H1 (cell line): Measurements from ENCODE around the gene CXCL6. TPM values are rescaled to one million over a fixed set of nuclear protein-coding genes. Genes with fewer than 3 reads are reported as not detected.

Source experiments
- CTCF ChIA-PET: fragments of 300-600 bp; sonication (Branson Sonifier 250); formaldehyde crosslinking; loops from one replicate; lab custom pipeline; 2021; ENCODE audit not compliant: partially characterized antibody; lab: Charles Lee
- POLR2A ChIA-PET: fragments of 300-600 bp; sonication (Branson Sonifier 250); formaldehyde crosslinking; loops from one replicate; lab custom pipeline; 2021; ENCODE audit warnings: inconsistent platforms; ENCODE audit not compliant: partially characterized antibody; lab: Charles Lee
- DNase-seq, 2 experiments: peaks; one replicate each; pipeline versions ENCODE4 v3.0.0 to v3.0.0-alpha.2; 2010 to 2022; ENCODE audit warnings: low spot score in 2 of 2, low read depth in 1 of 2, mixed read lengths in 1 of 2
- FAIRE-seq: peaks from 2 replicates; lab custom pipeline; 2011; peaks lifted over from hg19 to GRCh38; lab: Jason Lieb, UNC
- H2AFZ ChIP-seq: 2 replicates; pipeline ENCODE4 v1.8.1; 2012; ENCODE audit warnings: low read length, inconsistent platforms
- H2AK5ac ChIP-seq: 2 replicates; pipeline ENCODE4 v1.6.1; 2013; ENCODE audit warnings: low read depth, low read length
- H2BK120ac ChIP-seq: replicated peaks from 2 replicates; pipeline ENCODE3; 2013; ENCODE audit warnings: low read depth, low read length, inconsistent platforms
- H2BK12ac ChIP-seq: 2 replicates; pipeline ENCODE4 v1.6.1; 2013; ENCODE audit warnings: low read depth, low read length
- H2BK15ac ChIP-seq: 2 replicates; pipeline ENCODE4 v1.6.1; 2013; ENCODE audit warnings: low read length
- H2BK20ac ChIP-seq: 2 replicates; pipeline ENCODE4 v1.6.1; 2013; ENCODE audit warnings: low read length
- H2BK5ac ChIP-seq: 2 replicates; pipeline ENCODE4 v1.6.1; 2013; ENCODE audit warnings: low read depth, low read length
- H3K14ac ChIP-seq: 2 replicates; pipeline ENCODE4 v1.6.1; 2013; ENCODE audit warnings: inconsistent platforms; ENCODE audit not compliant: insufficient read length
- H3K18ac ChIP-seq: 2 replicates; pipeline ENCODE4 v1.6.1; 2013; ENCODE audit warnings: low read length; ENCODE audit errors: extremely low read depth
- H3K23ac ChIP-seq: 2 replicates; pipeline ENCODE4 v1.6.1; 2013; ENCODE audit warnings: inconsistent platforms; ENCODE audit not compliant: insufficient read length
- H3K23me2 ChIP-seq: 2 replicates; pipeline ENCODE4 v1.6.1; 2013; ENCODE audit warnings: low read depth, low read length
- H3K27ac ChIP-seq: 2 replicates; pipeline ENCODE4 v1.6.1; 2011; ENCODE audit warnings: low read depth, low read length, inconsistent platforms
- H3K27me3 ChIP-seq, 4 experiments: replicated peaks in 1 of 4; 1 replicate in 1 of 4; 2 replicates in 3 of 4; pipeline versions ENCODE4 v1.6.1 to v1.8.1; 2011 to 2013; ENCODE audit warnings: low read length in 3 of 4, mild to moderate bottlenecking in 3 of 4, inconsistent platforms in 2 of 4, mixed read lengths in 2 of 4, moderate library complexity in 1 of 4; ENCODE audit not compliant: control insufficient read depth in 3 of 4, insufficient read depth in 3 of 4; ENCODE audit errors: extremely low read depth in 1 of 4
- H3K36me3 ChIP-seq, 4 experiments: 2 replicates each; pipeline versions ENCODE4 v1.6.1 to v1.8.1; 2011 to 2013; ENCODE audit warnings: mild to moderate bottlenecking in 4 of 4, low read length in 3 of 4, moderate library complexity in 2 of 4, control low read depth in 1 of 4, inconsistent platforms in 1 of 4; ENCODE audit not compliant: insufficient read depth in 4 of 4, control insufficient read depth in 2 of 4
- H3K4ac ChIP-seq: replicated peaks from 2 replicates; pipeline ENCODE3; 2013; ENCODE audit warnings: low read length, low read depth, mixed read lengths, inconsistent platforms; ENCODE audit not compliant: insufficient read length
- H3K4me1 ChIP-seq, 4 experiments: replicated peaks in 1 of 4; 1 replicate in 1 of 4; 2 replicates in 3 of 4; pipeline versions ENCODE4 v1.6.1 to v1.8.1; 2011 to 2013; ENCODE audit warnings: low read length in 3 of 4, inconsistent platforms in 2 of 4, mixed read lengths in 1 of 4; ENCODE audit not compliant: insufficient read depth in 4 of 4, control insufficient read depth in 3 of 4
- H3K4me2 ChIP-seq, 2 experiments: 2 replicates each; pipeline versions ENCODE4 v1.6.1 to v1.8.1; 2011 to 2013; ENCODE audit warnings: low read depth in 2 of 2, low read length in 2 of 2, control low read depth in 1 of 2, inconsistent platforms in 1 of 2, mild to moderate bottlenecking in 1 of 2; ENCODE audit not compliant: insufficient read depth in 1 of 2
- H3K4me3 ChIP-seq, 4 experiments: fragments of 200-600, 300-600 bp in 1 of 4; sonication (generic), shearing (Covaris generic), sonication (Bioruptor Twin) in 1 of 4; 2 replicates each; pipeline versions ENCODE4 v1.5.1 to v1.8.1; 2011 to 2016; ENCODE audit warnings: low read length in 4 of 4, low read depth in 3 of 4, control low read depth in 2 of 4, inconsistent platforms in 2 of 4, mild to moderate bottlenecking in 2 of 4, mixed read lengths in 1 of 4, moderate library complexity in 1 of 4; ENCODE audit not compliant: insufficient read depth in 2 of 4; ENCODE audit errors: extremely low read depth in 1 of 4
- H3K56ac ChIP-seq: replicated peaks from 2 replicates; pipeline ENCODE3; 2013; ENCODE audit warnings: low read depth, mild to moderate bottlenecking, mixed read lengths, low read length, inconsistent platforms; ENCODE audit not compliant: insufficient read length
- H3K79me1 ChIP-seq: 2 replicates; pipeline ENCODE4 v1.6.1; 2013; ENCODE audit warnings: low read depth, low read length, control low read depth
- H3K79me2 ChIP-seq, 2 experiments: 2 replicates each; pipeline versions ENCODE4 v1.6.1 to v1.8.1; 2012 to 2013; ENCODE audit warnings: low read length in 2 of 2, mild to moderate bottlenecking in 2 of 2, inconsistent platforms in 1 of 2; ENCODE audit not compliant: insufficient read depth in 2 of 2, control insufficient read depth in 1 of 2
- H3K9ac ChIP-seq, 4 experiments: replicated peaks in 1 of 4; 1 replicate in 1 of 4; 2 replicates in 3 of 4; pipeline versions ENCODE4 v1.6.1 to v1.8.1; 2011 to 2013; ENCODE audit warnings: low read depth in 3 of 4, low read length in 3 of 4, control low read depth in 2 of 4, mild to moderate bottlenecking in 2 of 4, moderate library complexity in 2 of 4, inconsistent platforms in 1 of 4; ENCODE audit errors: extremely low read depth in 1 of 4
- H3K9me3 ChIP-seq, 2 experiments: 2 replicates each; pipeline versions ENCODE4 v1.6.1 to v1.8.1; 2012 to 2013; ENCODE audit warnings: mild to moderate bottlenecking in 2 of 2, moderate library complexity in 2 of 2, control low read depth in 1 of 2, inconsistent platforms in 1 of 2, low read depth in 1 of 2, low read length in 1 of 2, mixed read lengths in 1 of 2; ENCODE audit not compliant: insufficient read depth in 2 of 2
- H4K20me1 ChIP-seq, 2 experiments: replicated peaks in 1 of 2; 2 replicates each; pipeline versions ENCODE3 to v1.8.1; 2011 to 2013; ENCODE audit warnings: inconsistent platforms in 2 of 2, low read length in 2 of 2, mild to moderate bottlenecking in 1 of 2; ENCODE audit not compliant: insufficient read depth in 2 of 2, control insufficient read depth in 1 of 2
- H4K5ac ChIP-seq: 2 replicates; pipeline ENCODE4 v1.6.1; 2013; ENCODE audit warnings: low read length, low read depth, mixed read lengths, inconsistent platforms; ENCODE audit not compliant: insufficient read length
- H4K8ac ChIP-seq: 2 replicates; pipeline ENCODE4 v1.8.0; 2013; ENCODE audit warnings: mild to moderate bottlenecking, moderate library complexity, low read length, inconsistent platforms; ENCODE audit not compliant: insufficient read depth; ENCODE audit errors: extremely low read depth
- H4K91ac ChIP-seq: replicated peaks from 2 replicates; pipeline ENCODE3; 2013; ENCODE audit warnings: low read length, mixed read lengths, inconsistent platforms; ENCODE audit not compliant: insufficient read length
- BRCA1 ChIP-seq: IDR thresholded peaks from 2 replicates; pipeline ENCODE4 v1.6.1; 2012; ENCODE audit warnings: low read depth, low read length, improper control_type of control experiment
- EZH2 ChIP-seq: fragments of 200-600 bp; sonication (generic); IDR thresholded peaks from 2 replicates; pipeline ENCODE4 v1.7.1; 2012; ENCODE audit warnings: low read depth, mild to moderate bottlenecking, moderate library complexity, low read length, inconsistent platforms; ENCODE audit not compliant: severe bottlenecking
- KDM5A ChIP-seq: fragments of 200-600 bp; IDR thresholded peaks from 2 replicates; pipeline ENCODE4 v1.7.1; 2012; ENCODE audit warnings: mild to moderate bottlenecking, low read length, inconsistent platforms, mixed read lengths
- TAF7 ChIP-seq: optimal IDR thresholded peaks from 2 replicates; pipeline ENCODE3; 2011; ENCODE audit warnings: low read depth, mild to moderate bottlenecking, inconsistent platforms, low read length, moderate library complexity, borderline replicate concordance
- TCF12 ChIP-seq: IDR thresholded peaks from 2 replicates; pipeline ENCODE4 v1.6.1; 2011; ENCODE audit warnings: low read depth, mild to moderate bottlenecking, low read length
- WGBS, 2 experiments: shearing (Covaris generic) in 1 of 2; methylation state at CpG; one replicate each; pipeline versions ENCODE4 v1.1.6 to v1.1.7; 2013 to 2015; ENCODE audit warnings: low lambda C conversion rate in 2 of 2, mixed read lengths in 2 of 2, inconsistent platforms in 1 of 2, low coverage in 1 of 2, missing lambda C conversion rate in 1 of 2; ENCODE audit not compliant: insufficient replicate concordance in 2 of 2, insufficient coverage in 1 of 2, insufficient read length in 1 of 2; ENCODE audit errors: extremely low coverage in 1 of 2, missing lambda C conversion rate in 1 of 2; 5-methylcytosine and 5-hydroxymethylcytosine counted together
- polyA plus RNA-seq, 7 experiments: library from polyadenylated mRNA; depleted of rRNA in 3 of 7; stranded (reverse) in 5 of 7; unstranded in 2 of 7; fragments of >200 nt in 5 of 7; fragments of 200-250 nt in 2 of 7; gene quantifications; 1 replicate in 5 of 7; 2 replicates in 1 of 7; 4 replicates in 1 of 7; pipeline versions ENCODE4 v1.2.1 to v1.2.3, GENCODE V29; 2011 to 2013; ENCODE audit warnings: missing spikeins in 2 of 7, mixed read lengths in 2 of 7
- total RNA-seq: library from RNA; stranded (reverse); fragmentation: NEBNext Ultra II Directional; extraction: Animal tissue kit (Norgen Biotek cat#: 25700); gene quantifications from 2 replicates; pipeline ENCODE4 v1.2.1, GENCODE V29; 2021

Gene CXCL6
- total and polyA plus RNA-seq, 2 of the 8 experiments (the other 6 are each of a cell fraction or from before 2014, with no cell fraction given) = 6.3 to 8.0 TPM

DNA sequence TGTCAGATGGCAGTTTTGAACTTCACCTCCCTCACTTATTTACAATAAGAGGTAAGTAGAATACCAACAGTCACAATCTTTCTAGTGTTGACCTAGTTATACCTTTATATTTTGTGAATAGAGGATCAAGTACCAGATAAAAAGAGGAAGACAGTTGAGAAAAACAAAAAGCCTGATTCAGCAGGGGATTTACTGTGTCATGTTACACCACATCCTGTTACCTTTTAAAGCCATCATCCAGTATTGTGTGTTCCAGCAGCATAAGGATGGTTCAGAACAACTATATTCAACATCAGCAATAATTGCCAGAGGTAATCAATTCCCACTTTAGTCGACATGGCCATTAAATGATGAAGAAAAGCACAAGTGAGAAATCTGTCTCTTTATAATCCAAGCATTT is 21.3 kb upstream of the CXCL6 start:
- H3K14ac ChIP-seq = no peak overlapping the region
- no peaks in the 10 kb centered on the region for H3K27me3 ChIP-seq
- no peak overlapping the region for H4K91ac ChIP-seq
- ChIA-PET POLR2A (no interaction called here), CTCF (no interaction called here)
- no peak overlapping the region for H2AK5ac ChIP-seq
- H3K9me3 ChIP-seq = no peaks in the 10 kb centered on the region
- H3K4me2 ChIP-seq = no peak overlapping the region
- H3K9ac ChIP-seq = no peak overlapping the region
- H4K20me1 ChIP-seq = no peaks in the 10 kb centered on the region
- H3K79me2 ChIP-seq = no peaks in the 10 kb centered on the region
- H3K79me1 ChIP-seq = no peaks in the 10 kb centered on the region
- H4K5ac ChIP-seq = no peak overlapping the region
- no peaks in the 10 kb centered on the region for H3K36me3 ChIP-seq
- no peak overlapping the region for H3K27ac ChIP-seq
- no peaks in the 10 kb centered on the region for H3K23me2 ChIP-seq
- H2BK5ac ChIP-seq = no peak overlapping the region
- no peak overlapping the region for H3K18ac ChIP-seq
- no peaks in the 10 kb centered on the region for H3K4me1 ChIP-seq
- DNase-seq = no peak
- no peak overlapping the region for H3K4me3 ChIP-seq
- H3K23ac ChIP-seq = no peak overlapping the region
- H2BK20ac ChIP-seq = no peak overlapping the region
- H3K4ac ChIP-seq = no peak overlapping the region
- no peak overlapping the region for H2BK120ac ChIP-seq
- H2AFZ ChIP-seq = peak overlapping the region; percentile 77; the same call in 1 of the 2 replicates
- TF ChIP-seq KDM5A (no peak), BRCA1 (no peak), TCF12 (no peak), EZH2 (no peak), TAF7 (no peak)
- H3K56ac ChIP-seq = no peak overlapping the region
- no peak for FAIRE-seq
- WGBS, 2 experiments = 78% methylated on average over 1 of the region's 1 CpG; no CpG with 5 or more reads in 1 of the 2 experiments
- no peak overlapping the region for H2BK12ac ChIP-seq
- H2BK15ac ChIP-seq = no peak overlapping the region
- no peak overlapping the region for H4K8ac ChIP-seq
